HG03439 (cell line): Measurements from ENCODE around the gene TRAF6.

Source experiments
- ATAC-seq: cut with Tn5 transposase; IDR thresholded peaks from one replicate; pipeline ENCODE4 v1.9.1; 2021; ENCODE audit warnings: mild to moderate bottlenecking, moderate library complexity; ENCODE audit not compliant: unreplicated experiment

The TRAF6 gene

GRCh38 chr11:36460220-36460619, 49.9 kb downstream of the TRAF6 start:
- no peak for ATAC-seq

GRCh38 chr11:36459046-36459445, 51.0 kb downstream of the TRAF6 start:
- ATAC-seq: no peak

- ATAC-seq: no peak
These were observed 51.8 kb downstream of the TRAF6 start for GRCh38 chr11:36458129-36458915.

- ATAC-seq: no peak
These were observed 53.9 kb downstream of the TRAF6 start for GRCh38 chr11:36456156-36456555.

GRCh38 chr11:36455658-36456111, 54.4 kb downstream of the TRAF6 start:
- no peak for ATAC-seq

GRCh38 chr11:36454941-36455631, 55.0 kb downstream of the TRAF6 start:
- ATAC-seq: no peak

GRCh38 chr11:36454551-36454940, 55.5 kb downstream of the TRAF6 start:
- ATAC-seq: no peak

- no peak for ATAC-seq
These were observed 56.4 kb downstream of the TRAF6 start for GRCh38 chr11:36453678-36454077.

- no peak for ATAC-seq
These were observed 57.1 kb downstream of the TRAF6 start for GRCh38 chr11:36452961-36453360.

GRCh38 chr11:36452236-36452940, 57.7 kb downstream of the TRAF6 start:
- no peak for ATAC-seq

- ATAC-seq: no peak
These were observed 58.4 kb downstream of the TRAF6 start for GRCh38 chr11:36451681-36452080.

- no peak for ATAC-seq
These were observed 59.0 kb downstream of the TRAF6 start for GRCh38 chr11:36451045-36451444.

- ATAC-seq: no peak
These were observed 59.9 kb downstream of the TRAF6 start for GRCh38 chr11:36450110-36450572.

- ATAC-seq: no peak
These were observed 60.4 kb downstream of the TRAF6 start for GRCh38 chr11:36449561-36450096.

- no peak for ATAC-seq
These were observed 62.1 kb downstream of the TRAF6 start for GRCh38 chr11:36447947-36448346.

- no peak for ATAC-seq
These were observed 62.6 kb downstream of the TRAF6 start for GRCh38 chr11:36447514-36447913.

- ATAC-seq: no peak
These were observed 63.9 kb downstream of the TRAF6 start for GRCh38 chr11:36446135-36446534.

GRCh38 chr11:36443661-36444060, 66.4 kb downstream of the TRAF6 start:
- ATAC-seq: no peak

- ATAC-seq: peak; percentile 92
These were observed 68.4 kb downstream of the TRAF6 start for GRCh38 chr11:36441610-36442208.

- no peak for ATAC-seq
These were observed 71.9 kb downstream of the TRAF6 start for GRCh38 chr11:36438126-36438525.

- ATAC-seq: no peak
These were observed 72.7 kb downstream of the TRAF6 start for GRCh38 chr11:36437413-36437812.
